Amniotic epithelial cell (primary cell): ENCODE results near the gene TAF11L5.
"Not testable (repeated sequence)": the region's sequence is repeated elsewhere in the genome, so short reads cannot be mapped to it uniquely, and the experiment has no call there.

ENCODE experiments used
- DNase-seq: peaks from one replicate; pipeline ENCODE4 v3.0.0-alpha.2; 2010; ENCODE audit warnings: low read depth

The TAF11L5 gene

DNA sequence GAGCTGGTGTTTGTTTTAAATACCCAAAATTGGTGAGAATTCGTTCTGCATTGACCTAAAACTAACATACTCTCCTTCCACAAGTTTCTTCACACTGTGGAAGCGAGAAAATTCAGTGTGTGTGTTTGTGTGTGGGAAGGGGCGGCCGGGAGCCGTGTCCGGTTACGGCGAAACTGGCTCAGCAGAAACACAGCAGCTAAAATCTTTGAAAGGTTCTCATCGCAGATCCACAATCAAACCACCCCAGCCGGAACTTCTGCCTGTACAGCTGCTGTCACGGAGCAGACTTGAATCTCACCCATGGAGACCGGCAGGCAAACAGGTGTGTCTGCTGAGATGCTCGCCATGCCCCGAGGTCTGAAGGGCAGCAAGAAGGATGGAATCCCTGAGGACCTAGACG lies at the start of gene TAF11L5:
TSS of gene TAF11L5 (plus strand) at position 301 of the 400 bp plus-strand sequence.
- not testable (repeated sequence) for DNase-seq

DNA sequence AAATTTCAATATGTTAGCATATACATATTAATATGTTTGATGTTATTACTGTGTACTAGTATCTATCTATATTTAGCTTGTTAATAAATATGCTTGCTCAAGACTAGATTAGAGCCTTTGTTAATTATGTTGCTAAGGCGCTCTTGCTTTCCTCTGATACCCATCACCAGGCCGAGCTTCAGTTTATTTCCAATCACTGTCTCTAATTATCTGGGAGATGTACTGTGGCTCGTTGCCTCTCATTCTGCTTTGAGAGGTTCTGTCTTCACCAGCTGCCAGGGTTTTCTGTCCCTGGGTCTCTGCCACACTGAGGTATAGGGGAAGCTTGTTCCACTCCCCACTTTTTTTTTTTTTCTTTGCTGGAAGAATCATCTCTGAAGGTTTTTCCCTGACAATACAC lies 48.0 kb upstream of the TAF11L5 start:
- DNase-seq, result no peak

DNA sequence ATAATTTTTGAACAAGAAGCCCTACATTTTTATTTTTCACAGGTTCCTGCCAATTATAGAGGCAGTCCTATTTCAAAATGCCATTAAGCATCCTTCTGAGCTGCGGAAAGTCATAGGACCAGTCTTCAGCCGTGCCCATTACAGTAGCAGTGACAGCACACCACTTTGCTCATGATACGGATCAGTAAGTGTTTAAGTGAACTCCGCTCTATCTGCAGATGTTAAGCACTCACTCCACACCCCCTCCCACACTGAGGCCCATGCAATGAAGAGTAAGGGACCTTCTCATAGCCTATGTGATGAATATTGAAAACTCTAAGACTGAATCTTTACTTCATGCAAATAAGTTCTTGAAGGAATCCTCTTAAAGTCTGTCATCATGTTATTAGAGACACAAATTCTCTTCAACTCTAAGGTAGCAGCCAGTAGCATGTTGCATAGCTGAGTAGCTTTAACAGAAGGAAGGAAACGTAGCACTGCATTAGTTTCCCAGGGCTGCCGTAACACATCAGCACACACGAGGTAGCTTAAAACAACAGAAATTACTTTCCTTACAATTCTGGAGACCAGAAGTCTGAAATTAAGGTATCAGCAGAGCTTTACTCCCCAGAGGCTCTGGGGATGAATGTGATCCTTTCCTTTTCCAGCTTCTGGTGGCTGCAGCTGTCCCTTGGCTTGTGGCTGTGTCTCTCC lies 47.3 kb upstream of the TAF11L5 start:
- DNase-seq, result no peak

DNA sequence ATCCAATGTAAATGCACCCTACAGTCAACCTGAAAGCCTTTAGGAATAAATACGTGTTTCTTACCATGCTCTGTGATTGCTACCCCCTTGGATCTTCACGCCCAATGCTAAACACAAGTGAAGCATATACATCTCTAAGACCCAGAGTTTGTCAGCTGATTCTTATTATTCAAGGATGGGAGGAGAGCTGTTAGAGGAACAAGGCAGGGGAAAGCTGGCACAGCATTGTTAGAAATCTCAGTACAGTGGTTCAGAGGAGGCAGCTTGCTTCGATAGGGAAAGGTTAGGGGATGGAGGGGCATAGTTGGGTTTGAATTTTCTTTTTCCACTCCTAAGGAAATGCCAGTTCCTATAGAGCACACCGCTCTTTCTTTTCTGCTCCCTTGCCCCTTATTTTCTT lies 43.7 kb upstream of the TAF11L5 start:
- DNase-seq, result no peak

DNA sequence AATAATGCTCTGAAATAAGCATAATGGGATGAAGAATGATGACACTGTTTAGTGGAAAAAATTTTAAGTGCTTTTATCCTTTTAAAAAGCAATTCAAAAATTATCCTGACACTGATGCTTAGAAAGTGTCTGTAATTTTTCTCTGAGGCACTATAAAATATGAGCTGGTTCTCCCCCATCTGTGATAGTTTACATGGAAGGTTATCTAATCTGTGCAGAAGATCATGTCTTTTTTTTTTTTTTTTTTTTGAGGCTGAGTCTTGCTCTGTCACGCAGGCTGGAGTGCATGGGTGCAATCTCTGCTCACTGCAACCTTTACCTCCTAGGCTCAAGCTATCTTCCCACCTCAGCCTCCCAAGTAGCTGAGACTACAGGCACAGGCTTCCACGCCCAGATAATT lies 42.2 kb upstream of the TAF11L5 start:
- no peak for DNase-seq

DNA sequence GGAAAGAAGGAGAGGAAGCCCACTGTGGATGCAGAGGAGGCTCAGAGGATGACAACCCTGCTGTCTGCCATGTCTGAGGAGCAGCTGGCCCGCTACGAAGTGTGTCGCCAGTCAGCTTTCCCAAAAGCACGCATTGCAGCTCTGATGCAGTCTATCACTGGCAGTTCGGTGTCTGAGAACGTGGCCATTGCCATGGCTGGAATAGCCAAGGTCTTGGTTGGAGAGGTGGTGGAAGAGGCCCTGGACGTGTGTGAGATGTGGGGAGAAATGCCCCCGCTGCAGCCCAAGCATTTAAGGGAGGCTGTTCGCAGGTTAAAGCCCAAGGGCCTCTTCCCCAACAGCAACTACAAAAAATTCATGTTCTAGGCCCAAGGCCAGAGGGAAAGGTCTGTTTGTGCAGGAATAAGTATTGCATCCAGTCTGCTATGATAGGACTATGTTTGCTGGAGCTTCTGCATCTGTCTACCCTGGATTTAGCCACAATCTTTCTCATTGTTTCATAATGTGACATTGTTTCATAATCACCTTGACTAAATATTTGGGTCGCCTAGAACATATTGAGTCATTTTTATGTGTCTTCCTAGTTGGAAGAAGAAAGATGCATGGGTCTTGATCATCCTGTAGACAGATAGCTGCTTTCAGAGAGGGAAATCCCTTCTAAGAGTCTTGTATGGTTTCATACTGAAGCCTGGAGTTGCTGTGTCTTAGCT lies 38.4 kb upstream of the TAF11L5 start:
- peak; percentile 14 for DNase-seq

DNA sequence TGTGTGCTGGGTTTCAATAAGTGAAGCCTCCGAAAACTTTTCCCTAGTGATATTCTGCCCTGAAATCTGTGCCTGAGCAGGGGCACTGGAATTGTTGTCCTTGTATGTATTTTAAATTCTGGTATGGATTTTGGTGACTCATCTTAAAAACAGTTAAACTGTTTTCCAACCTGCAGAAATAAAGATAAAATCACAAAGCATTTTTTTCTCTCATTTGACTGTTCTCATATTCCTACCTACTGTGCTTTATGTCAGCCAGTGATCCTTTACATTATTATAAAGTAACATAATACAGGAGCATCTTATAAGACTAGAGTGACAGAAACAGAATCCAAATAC lies 37.9 kb upstream of the TAF11L5 start:
- DNase-seq, result no peak

DNA sequence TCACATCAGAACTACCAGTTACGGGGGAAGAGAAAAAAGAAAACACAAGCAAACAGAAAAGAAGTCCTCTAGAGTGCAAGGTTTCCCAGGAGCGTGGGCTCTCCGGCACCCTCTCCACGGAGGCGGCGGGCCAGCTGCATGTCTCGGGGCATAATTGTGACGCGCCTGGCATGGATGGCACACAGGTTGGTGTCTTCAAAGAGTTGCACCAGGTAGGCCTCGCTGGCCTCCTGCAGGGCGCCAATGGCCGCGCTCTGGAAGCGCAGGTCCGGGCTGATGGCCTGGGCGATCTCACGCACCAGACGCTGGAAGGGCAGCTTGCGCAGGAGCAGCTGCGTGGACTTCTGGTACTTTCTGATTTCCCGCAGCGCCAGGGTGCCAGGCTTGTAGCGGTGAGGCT lies 33.8 kb upstream of the TAF11L5 start:
- DNase-seq, result not testable (repeated sequence)

DNA sequence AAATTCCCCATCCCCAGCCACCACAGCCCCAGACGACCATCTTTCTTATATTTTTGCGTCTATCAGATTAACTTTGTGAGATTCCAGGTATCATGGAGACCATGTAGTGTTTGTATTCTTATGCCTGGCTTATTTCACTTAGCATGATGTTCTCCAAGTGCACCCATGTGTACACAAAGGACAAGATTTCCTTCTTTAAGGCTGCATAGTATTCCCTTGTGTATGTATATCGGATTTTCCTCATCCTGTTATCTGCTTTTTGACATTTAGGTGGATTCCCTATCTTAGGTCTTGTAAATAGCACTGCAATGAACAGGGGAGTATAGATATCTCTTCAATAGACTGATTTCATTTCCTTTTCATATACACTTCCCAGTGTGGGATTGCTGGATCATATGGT lies 32.3 kb upstream of the TAF11L5 start:
- DNase-seq, result no peak

DNA sequence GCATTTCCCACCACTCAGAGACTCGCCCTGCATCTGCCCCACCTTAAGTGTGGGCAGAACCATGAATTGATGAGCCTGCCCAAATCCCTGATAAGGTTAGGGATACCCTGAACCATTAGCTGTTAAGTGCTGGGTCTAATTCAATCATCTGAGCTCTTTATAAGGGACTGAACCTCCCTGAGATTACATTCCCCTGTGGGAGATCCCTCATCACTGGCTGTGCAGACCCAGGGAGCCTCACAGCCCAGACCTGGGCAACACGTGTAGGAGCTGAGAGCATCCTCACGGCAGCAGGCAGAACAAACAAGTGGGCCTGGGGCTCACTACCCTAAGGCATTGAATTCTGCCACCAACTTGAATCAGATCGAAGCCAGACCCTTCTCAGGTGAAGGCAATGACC lies 27.6 kb upstream of the TAF11L5 start:
- no peak for DNase-seq

DNA sequence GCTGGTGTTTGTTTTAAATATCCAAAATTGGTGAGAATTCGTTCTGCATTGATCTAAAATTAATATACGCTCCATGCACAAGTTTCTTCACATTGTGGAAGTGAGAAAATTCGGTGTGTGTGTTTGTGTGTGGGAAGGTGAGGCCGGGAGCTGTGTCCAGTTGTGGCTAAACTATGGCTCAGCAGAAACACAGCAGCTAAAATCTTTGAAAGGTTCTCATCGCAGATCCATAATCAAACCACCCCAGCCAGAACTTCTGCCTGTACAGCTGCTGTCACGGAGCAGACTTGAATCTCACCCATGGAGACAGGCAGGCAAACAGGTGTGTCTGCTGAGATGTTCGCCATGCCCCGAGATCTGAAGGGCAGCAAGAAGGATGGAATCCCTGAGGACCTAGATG lies 27.1 kb upstream of the TAF11L5 start, which contains the start of gene TAF11L2:
TSS of gene TAF11L2 (plus strand) at position 301 of the 400 bp plus-strand sequence.
- not testable (repeated sequence) for DNase-seq

DNA sequence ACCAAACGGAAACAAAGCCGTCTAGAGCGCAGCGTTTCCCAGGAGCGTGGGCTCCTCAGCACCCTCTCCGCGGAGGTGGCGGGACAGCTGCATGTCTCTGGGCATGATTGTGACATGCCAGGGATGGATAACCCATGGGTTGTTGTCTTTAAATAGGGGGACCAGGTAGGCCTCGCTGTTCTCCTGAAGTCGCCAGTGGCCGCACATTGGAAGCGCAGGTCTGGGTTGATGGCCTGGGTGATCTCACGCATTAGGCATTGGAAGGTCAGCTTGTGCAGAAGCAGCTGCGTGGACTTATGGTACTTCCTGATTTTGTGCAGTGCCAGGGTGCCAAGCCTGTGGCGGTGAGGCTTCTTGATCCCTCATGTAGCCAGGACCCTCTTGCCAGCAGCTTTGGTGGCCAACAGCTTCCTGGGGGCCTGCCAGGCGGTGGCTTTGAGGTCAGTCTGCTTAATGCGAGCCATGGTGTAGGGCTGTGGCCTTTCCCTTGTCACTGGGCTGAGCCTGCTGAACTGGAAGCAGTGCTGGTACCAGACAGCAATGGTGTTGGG lies 13.2 kb upstream of the TAF11L5 start:
- DNase-seq, result no peak

DNA sequence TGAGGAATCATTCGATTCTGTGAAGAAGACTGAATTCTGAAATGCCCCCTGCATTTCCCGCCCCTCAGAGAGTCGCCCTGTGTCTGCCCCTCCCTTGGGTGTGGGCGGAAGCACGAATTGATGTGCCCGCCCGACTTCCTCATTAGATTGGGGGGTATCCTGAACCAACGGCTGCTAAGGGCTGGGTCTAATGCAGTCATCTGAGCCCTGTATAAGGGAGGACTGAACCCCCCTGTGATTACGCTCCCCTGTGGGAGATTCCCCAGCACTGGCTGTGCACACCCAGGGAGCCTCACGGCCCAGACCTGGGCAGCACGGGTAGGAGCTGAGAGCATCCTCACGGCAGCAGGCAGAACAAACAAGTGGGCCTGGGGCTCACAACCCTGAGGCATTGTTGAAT lies 7.5 kb upstream of the TAF11L5 start:
- not testable (repeated sequence) for DNase-seq

DNA sequence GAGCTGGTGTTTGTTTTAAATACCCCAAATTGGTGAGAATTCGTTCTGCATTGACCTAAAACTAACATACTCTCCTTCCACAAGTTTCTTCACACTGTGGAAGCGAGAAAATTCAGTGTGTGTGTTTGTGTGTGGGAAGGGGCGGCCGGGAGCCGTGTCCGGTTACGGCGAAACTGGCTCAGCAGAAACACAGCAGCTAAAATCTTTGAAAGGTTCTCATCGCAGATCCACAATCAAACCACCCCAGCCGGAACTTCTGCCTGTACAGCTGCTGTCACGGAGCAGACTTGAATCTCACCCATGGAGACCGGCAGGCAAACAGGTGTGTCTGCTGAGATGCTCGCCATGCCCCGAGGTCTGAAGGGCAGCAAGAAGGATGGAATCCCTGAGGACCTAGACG lies 7.0 kb upstream of the TAF11L5 start, which contains the start of gene TAF11L3:
TSS of gene TAF11L3 (plus strand) at position 301 of the 400 bp plus-strand sequence.
- DNase-seq, result not testable (repeated sequence)

DNA sequence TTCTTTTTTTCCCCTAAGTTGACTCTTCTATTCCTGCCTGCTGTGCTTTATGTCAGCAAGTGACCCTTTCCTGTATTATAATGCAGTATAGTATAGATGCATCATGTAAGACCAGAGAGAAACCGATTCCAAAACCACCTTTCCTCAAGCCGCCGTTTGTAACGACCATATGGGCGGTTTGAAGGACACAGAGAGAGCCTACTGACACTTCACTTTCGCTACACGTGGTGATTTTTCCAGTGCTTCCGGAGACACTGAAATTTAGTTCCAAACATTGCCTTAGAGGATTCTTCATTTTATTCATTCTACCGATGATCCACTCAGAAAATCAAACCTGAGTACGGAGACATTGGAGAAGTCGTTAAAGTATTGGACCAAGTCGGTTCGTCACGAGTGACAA lies 5.5 kb upstream of the TAF11L5 start:
- DNase-seq, result not testable (repeated sequence)

DNA sequence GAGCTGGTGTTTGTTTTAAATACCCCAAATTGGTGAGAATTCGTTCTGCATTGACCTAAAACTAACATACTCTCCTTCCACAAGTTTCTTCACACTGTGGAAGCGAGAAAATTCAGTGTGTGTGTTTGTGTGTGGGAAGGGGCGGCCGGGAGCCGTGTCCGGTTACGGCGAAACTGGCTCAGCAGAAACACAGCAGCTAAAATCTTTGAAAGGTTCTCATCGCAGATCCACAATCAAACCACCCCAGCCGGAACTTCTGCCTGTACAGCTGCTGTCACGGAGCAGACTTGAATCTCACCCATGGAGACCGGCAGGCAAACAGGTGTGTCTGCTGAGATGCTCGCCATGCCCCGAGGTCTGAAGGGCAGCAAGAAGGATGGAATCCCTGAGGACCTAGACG lies 3.5 kb upstream of the TAF11L5 start, which contains the start of gene TAF11L4:
TSS of gene TAF11L4 (plus strand) at position 301 of the 400 bp plus-strand sequence.
- DNase-seq, result not testable (repeated sequence)

DNA sequence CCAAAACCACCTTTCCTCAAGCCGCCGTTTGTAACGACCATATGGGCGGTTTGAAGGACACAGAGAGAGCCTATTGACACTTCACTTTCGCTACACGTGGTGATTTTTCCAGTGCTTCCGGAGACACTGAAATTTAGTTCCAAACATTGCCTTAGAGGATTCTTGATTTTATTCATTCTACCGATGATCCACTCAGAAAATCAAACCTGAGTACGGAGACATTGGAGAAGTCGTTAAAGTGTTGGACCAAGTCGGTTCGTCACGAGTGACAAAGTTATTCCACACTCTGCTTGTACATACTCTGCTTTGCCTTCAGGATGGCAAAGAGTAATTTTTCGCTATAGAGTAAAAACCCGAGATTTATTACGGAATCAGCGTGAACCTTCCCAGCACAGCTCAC lies 1.5 kb downstream of the TAF11L5 start:
- DNase-seq, result not testable (repeated sequence)

DNA sequence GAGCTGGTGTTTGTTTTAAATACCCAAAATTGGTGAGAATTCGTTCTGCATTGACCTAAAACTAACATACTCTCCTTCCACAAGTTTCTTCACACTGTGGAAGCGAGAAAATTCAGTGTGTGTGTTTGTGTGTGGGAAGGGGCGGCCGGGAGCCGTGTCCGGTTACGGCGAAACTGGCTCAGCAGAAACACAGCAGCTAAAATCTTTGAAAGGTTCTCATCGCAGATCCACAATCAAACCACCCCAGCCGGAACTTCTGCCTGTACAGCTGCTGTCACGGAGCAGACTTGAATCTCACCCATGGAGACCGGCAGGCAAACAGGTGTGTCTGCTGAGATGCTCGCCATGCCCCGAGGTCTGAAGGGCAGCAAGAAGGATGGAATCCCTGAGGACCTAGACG lies 3.3 kb downstream of the TAF11L5 start, which contains the start of gene TAF11L6:
TSS of gene TAF11L6 (plus strand) at position 301 of the 400 bp plus-strand sequence.
- DNase-seq, result not testable (repeated sequence)
